Pons (tissue), 1 donor: Measurements from ENCODE around the gene GPR6.

Experiments
- DNase-seq: peaks from one replicate; pipeline ENCODE4 v3.0.0-alpha.2; 2016; ENCODE audit warnings: low spot score

Gene GPR6

DNA sequence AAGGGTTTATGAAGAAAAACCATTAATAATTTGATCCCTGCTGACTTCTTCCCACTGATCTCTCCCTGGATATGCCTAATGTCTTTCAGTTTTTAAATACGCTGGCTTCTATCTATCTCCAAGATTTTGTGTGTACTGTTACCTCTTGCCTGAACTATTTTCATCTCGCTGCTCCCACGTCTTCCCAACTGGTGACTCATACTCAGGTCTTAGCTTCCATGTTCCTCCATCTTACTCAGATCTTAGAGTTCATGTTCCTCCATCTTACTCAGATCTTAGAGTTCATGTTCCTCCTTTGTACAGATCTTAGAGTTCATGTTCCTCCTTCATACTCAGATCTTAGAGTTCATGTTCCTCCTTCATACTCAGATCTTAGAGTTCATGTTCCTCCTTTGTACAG lies 21.6 kb downstream of the GPR6 start:
- no peak for DNase-seq

DNA sequence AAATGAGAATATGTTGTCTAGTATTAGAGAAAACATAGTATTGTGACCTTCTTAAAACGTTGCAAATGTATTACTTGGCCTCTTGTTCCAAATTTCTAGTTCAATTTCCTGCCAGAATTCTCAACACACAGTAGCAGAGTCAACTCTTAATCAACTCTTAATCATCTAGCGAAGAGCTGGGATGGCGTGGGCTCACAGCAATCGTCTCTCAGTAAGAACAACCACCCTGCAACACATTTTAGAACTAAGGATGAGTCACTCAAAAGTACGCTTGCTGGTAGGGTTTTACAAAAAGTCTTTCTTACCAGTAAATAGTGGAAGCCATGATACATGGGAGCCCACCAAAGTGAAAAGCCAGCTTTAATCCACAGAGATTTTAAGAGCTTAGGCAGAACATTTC lies 24.6 kb downstream of the GPR6 start:
- DNase-seq: no peak

GRCh38 chr6:110013386-110013785 lies 35.3 kb downstream of the GPR6 start:
- no peak for DNase-seq

GRCh38 chr6:110015206-110015605 lies 37.1 kb downstream of the GPR6 start:
- no peak for DNase-seq

- DNase-seq: no peak
Observed at GRCh38 chr6:110017306-110017705, 39.2 kb downstream of the GPR6 start.

- no peak for DNase-seq
Observed at GRCh38 chr6:110017946-110018345, 39.8 kb downstream of the GPR6 start.

DNA sequence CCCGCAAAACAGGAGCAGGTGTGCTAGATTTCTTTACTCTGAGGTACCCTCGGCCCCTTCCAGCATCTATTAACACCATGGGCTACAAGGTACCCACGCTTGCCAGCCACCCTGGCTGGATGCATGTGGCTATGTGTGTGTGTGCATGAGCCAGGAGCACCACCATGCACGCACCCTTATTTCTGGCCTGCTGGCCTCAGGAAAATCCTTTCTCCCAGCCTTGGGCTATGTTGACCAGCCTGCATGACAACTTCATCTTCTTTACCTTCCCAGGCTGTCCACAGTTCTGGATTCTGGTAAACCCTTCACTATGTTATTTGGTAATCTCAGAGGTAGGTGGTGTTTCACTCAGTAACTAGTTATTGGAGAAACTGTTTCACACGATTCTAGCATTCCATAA lies 40.4 kb downstream of the GPR6 start:
- no peak for DNase-seq

DNA sequence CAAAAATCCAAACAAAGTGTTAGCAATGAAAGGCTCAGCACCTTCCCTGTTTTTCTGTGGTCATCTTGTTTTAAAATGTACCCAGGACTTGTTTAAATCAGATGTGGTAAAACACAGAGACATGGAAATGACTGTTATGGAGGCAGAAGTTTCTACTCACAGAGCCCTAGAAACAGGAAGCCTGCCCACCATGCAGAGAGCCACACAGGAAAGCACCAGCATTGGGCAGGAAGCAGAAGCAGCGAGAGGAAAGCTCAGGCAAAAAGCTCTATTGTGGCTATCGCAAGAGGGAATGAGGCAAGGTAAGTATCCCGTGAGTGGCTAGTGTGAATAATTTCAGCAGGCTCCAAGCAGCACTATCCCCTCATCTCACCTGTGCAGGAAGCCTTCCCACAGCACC lies 42.8 kb downstream of the GPR6 start:
- DNase-seq: no peak

- no peak for DNase-seq
Observed at GRCh38 chr6:110029144-110029543, 51.0 kb downstream of the GPR6 start.
